ENCODE results near the gene PSKH1. TPM values are rescaled to one million over a fixed set of nuclear protein-coding genes. Genes with fewer than 3 reads are reported as not detected.

Gene PSKH1
- total RNA-seq, 1 donor from 2014 or later = 44.5 TPM

- Mint-ChIP-seq H3K4me1 (peaks cover 39% of the 10 kb centered on the region), H3K27me3 (ENCODE audit: low read depth) (no peaks in the 10 kb centered on the region), H3K27ac (peak overlapping the region; percentile 100), H3K4me3 (no peak overlapping the region), H3K9me3 (no peaks in the 10 kb centered on the region), H3K36me3 (peaks cover 19% of the 10 kb centered on the region)
- no peak for TF ChIP-seq CTCF (IDR thresholded peaks at IDR 0.05; ENCODE audit: unreplicated experiment)
- no peak for DNase-seq (ENCODE audit: low spot score in 2 of 2, unreplicated experiment in 2 of 2)
Measured at GRCh38 chr16:67964477-67965131, 71.5 kb downstream of the PSKH1 start.

- Mint-ChIP-seq H3K36me3 (peaks cover 14% of the 10 kb centered on the region), H3K4me3 (peak overlapping the region; percentile 100), H3K27ac (peak overlapping the region; percentile 100), H3K9me3 (no peaks in the 10 kb centered on the region), H3K4me1 (peaks cover 39% of the 10 kb centered on the region), H3K27me3 (ENCODE audit: low read depth) (no peaks in the 10 kb centered on the region)
- no peak for TF ChIP-seq CTCF (IDR thresholded peaks at IDR 0.05; ENCODE audit: unreplicated experiment)
- DNase-seq (ENCODE audit: low spot score in 2 of 2, unreplicated experiment in 2 of 2) = no peak
Measured at GRCh38 chr16:67965668-67966548, 72.9 kb downstream of the PSKH1 start.

GRCh38 chr16:67966549-67967182 lies 73.6 kb downstream of the PSKH1 start:
- no peak for DNase-seq (ENCODE audit: low spot score in 2 of 2, unreplicated experiment in 2 of 2)
- no peaks in the 10 kb centered on the region for H3K9me3 Mint-ChIP-seq
- peak overlapping the region; percentile 100 for H3K4me3 Mint-ChIP-seq
- TF ChIP-seq CTCF (IDR thresholded peaks at IDR 0.05; ENCODE audit: unreplicated experiment) = no peak
- H3K27me3 Mint-ChIP-seq (ENCODE audit: low read depth) = no peaks in the 10 kb centered on the region
- peaks cover 39% of the 10 kb centered on the region for H3K4me1 Mint-ChIP-seq
- peaks cover 10% of the 10 kb centered on the region for H3K36me3 Mint-ChIP-seq
- H3K27ac Mint-ChIP-seq = peak overlapping the region; percentile 100

GRCh38 chr16:67967183-67967957 lies 74.3 kb downstream of the PSKH1 start:
- no peaks in the 10 kb centered on the region for H3K9me3 Mint-ChIP-seq
- peaks cover 39% of the 10 kb centered on the region for H3K4me1 Mint-ChIP-seq
- H3K27ac Mint-ChIP-seq = peak overlapping the region; percentile 100
- H3K27me3 Mint-ChIP-seq (ENCODE audit: low read depth) = no peaks in the 10 kb centered on the region
- peaks cover 4% of the 10 kb centered on the region for H3K36me3 Mint-ChIP-seq
- DNase-seq (ENCODE audit: low spot score in 2 of 2, unreplicated experiment in 2 of 2) = no peak
- TF ChIP-seq CTCF (IDR thresholded peaks at IDR 0.05; ENCODE audit: unreplicated experiment) = no peak
- peak overlapping the region; percentile 100 for H3K4me3 Mint-ChIP-seq

GRCh38 chr16:67967958-67968399 lies 74.9 kb downstream of the PSKH1 start:
- Mint-ChIP-seq H3K4me1 (peaks cover 39% of the 10 kb centered on the region), H3K9me3 (no peaks in the 10 kb centered on the region), H3K27me3 (ENCODE audit: low read depth) (no peaks in the 10 kb centered on the region), H3K27ac (peak overlapping the region; percentile 100), H3K36me3 (peaks cover under 1% of the 10 kb centered on the region), H3K4me3 (peak overlapping the region; percentile 100)
- no peak for TF ChIP-seq CTCF (IDR thresholded peaks at IDR 0.05; ENCODE audit: unreplicated experiment)
- peak in 1 of 2 experiments; percentile 66 for DNase-seq (ENCODE audit: low spot score in 2 of 2, unreplicated experiment in 2 of 2)

Measured in mesothelial cell of epicardium (in vitro differentiated cells).